NCI-H2107 (cell line): Measurements from ENCODE around the gene CENPL.
A peak's percentile ranks its signal among the peaks of the same experiment; 100 is the strongest.
"Not testable (repeated sequence)": the region's sequence is repeated elsewhere in the genome, so short reads cannot be mapped to it uniquely, and the experiment has no call there.

Source experiments
- DNase-seq: peaks from one replicate; lab custom pipeline; 2025; lab: John Stamatoyannopoulos, UW

The CENPL gene

GRCh38 chr1:173824315-173825081 lies at the start of gene CENPL, which contains the start of gene DARS2:
Gene CENPL, minus strand, starts transcription at chr1:173824883. Its CDS starts 13,584 bp downstream, at chr1:173811299.
Gene DARS2, plus strand, starts transcription at chr1:173824673. Its CDS starts 557 bp downstream, at chr1:173825230.
- DNase-seq = peak; percentile 98

GRCh38 chr1:173871500-173871899 lies 46.8 kb upstream of the CENPL start:
- DNase-seq = no peak

GRCh38 chr1:173871091-173871490 lies 46.4 kb upstream of the CENPL start:
- DNase-seq = no peak

GRCh38 chr1:173870252-173871075 lies 45.8 kb upstream of the CENPL start:
- DNase-seq = no peak

- no peak for DNase-seq
These were observed 44.3 kb upstream of the CENPL start for GRCh38 chr1:173869021-173869359.

GRCh38 chr1:173868266-173869020 lies 43.8 kb upstream of the CENPL start, which contains the start of gene ZBTB37:
Gene ZBTB37, plus strand, starts transcription at chr1:173868380. Its CDS starts 1,846 bp downstream, at chr1:173870226.
- peak; percentile 82 for DNase-seq

GRCh38 chr1:173867753-173868265 lies 43.1 kb upstream of the CENPL start, which contains the start of gene GAS5:
Gene GAS5, minus strand, starts transcription at chr1:173867989.
- DNase-seq = peak; percentile 97

- DNase-seq = no peak
These were observed 42.6 kb upstream of the CENPL start for GRCh38 chr1:173867141-173867752.

GRCh38 chr1:173866413-173867115 lies 41.9 kb upstream of the CENPL start:
- no peak for DNase-seq

- DNase-seq = no peak
These were observed 40.9 kb upstream of the CENPL start for GRCh38 chr1:173865468-173866164.

- DNase-seq = no peak
These were observed 39.6 kb upstream of the CENPL start for GRCh38 chr1:173864179-173864867.

GRCh38 chr1:173863224-173864161 lies 38.8 kb upstream of the CENPL start:
- no peak for DNase-seq

- no peak for DNase-seq
These were observed 38.1 kb upstream of the CENPL start for GRCh38 chr1:173862769-173863223.

GRCh38 chr1:173862146-173862768 lies 37.6 kb upstream of the CENPL start:
- DNase-seq = not testable (repeated sequence)

- no peak for DNase-seq
These were observed 37.1 kb upstream of the CENPL start for GRCh38 chr1:173861731-173862145.

- no peak for DNase-seq
These were observed 35.4 kb upstream of the CENPL start for GRCh38 chr1:173860065-173860464.

- not testable (repeated sequence) for DNase-seq
These were observed 34.9 kb upstream of the CENPL start for GRCh38 chr1:173859547-173859946.
